Tibial nerve (tissue), 4 donors: ENCODE data around the gene SCAMP2. TPM values are rescaled to one million over a fixed set of nuclear protein-coding genes. Genes with fewer than 3 reads are reported as not detected.

Experiments used
- DNase-seq, 2 donors: peaks; one replicate each; pipeline ENCODE4 v3.0.0-alpha.2; 2019; ENCODE audit warnings: low spot score in 2 of 2
- H3K27ac ChIP-seq, 4 donors: fragments of 200-600 bp; sonication (generic) in 3 of 4; one replicate each; pipeline ENCODE4 v1.5.1; 2017 to 2019; ENCODE audit warnings: mild to moderate bottlenecking in 1 of 4
- H3K27me3 ChIP-seq, 2 donors: fragments of 200-600 bp; sonication (generic) in 1 of 2; one replicate each; pipeline versions ENCODE4 v1.5.1 to v1.6.0; 2017 to 2019
- H3K36me3 ChIP-seq, 3 donors: fragments of 200-600 bp; sonication (generic); one replicate each; pipeline ENCODE4 v1.5.1; 2018 to 2019
- H3K4me1 ChIP-seq, 4 donors: fragments of 200-600 bp; sonication (generic) in 3 of 4; one replicate each; pipeline ENCODE4 v1.5.1; 2017 to 2019
- H3K4me3 ChIP-seq, 4 donors: fragments of 200-600 bp; sonication (generic) in 3 of 4; one replicate each; pipeline ENCODE4 v1.5.1; 2017 to 2019; ENCODE audit warnings: mild to moderate bottlenecking in 1 of 4, moderate library complexity in 1 of 4
- H3K9me3 ChIP-seq, 4 donors: fragments of 200-600 bp; sonication (generic) in 3 of 4; one replicate each; pipeline ENCODE4 v1.5.1; 2017 to 2019
- CTCF ChIP-seq, 5 experiments: fragments of 200-600 bp in 3 of 5; fragments of 450-650 bp in 2 of 5; sonication (generic) in 3 of 5; IDR thresholded peaks; one replicate each; pipeline ENCODE4 v1.5.1; 2016 to 2019; ENCODE audit warnings: antibody characterized with exemption in 5 of 5, mild to moderate bottlenecking in 3 of 5, moderate library complexity in 2 of 5
- EP300 ChIP-seq, 2 donors: sonication (generic); formaldehyde crosslinking; IDR thresholded peaks; one replicate each; pipeline ENCODE4 v1.6.1; 2017; ENCODE audit warnings: antibody characterized with exemption in 2 of 2, mild to moderate bottlenecking in 1 of 2
- POLR2A ChIP-seq, 2 donors: fragments of 450-650 bp; IDR thresholded peaks; one replicate each; pipeline ENCODE4 v1.6.1; 2017; ENCODE audit warnings: antibody characterized with exemption in 2 of 2, mild to moderate bottlenecking in 2 of 2, moderate library complexity in 2 of 2
- WGBS, 2 donors: methylation state at CpG; one replicate each; pipeline ENCODE4 v1.1.5; 2018; 5-methylcytosine and 5-hydroxymethylcytosine counted together
- total RNA-seq, 4 donors: library from RNA; depleted of rRNA; stranded (reverse); fragments of >200 nt; gene quantifications; one replicate each; pipeline ENCODE4 v1.1.0, GENCODE V29; 2016

The SCAMP2 gene
- total RNA-seq, 4 donors from 2014 or later, result 47.6 to 72.0 (median 65.7) TPM

GRCh38 chr15:74800559-74801094 is 72.5 kb downstream of the SCAMP2 start:
- no peaks in the 10 kb centered on the region for H3K9me3 ChIP-seq
- H3K27ac ChIP-seq, result peak overlapping the region in 1 of 4 donors; percentile 20
- no peak for DNase-seq
- TF ChIP-seq EP300 (IDR thresholded peaks at IDR 0.05), result no peak
- TF ChIP-seq POLR2A (IDR thresholded peaks at IDR 0.05), result no peak
- no peak for TF ChIP-seq CTCF (IDR thresholded peaks at IDR 0.05)
- peaks cover 0 to 22% (median 14%) of the 10 kb centered on the region in 4 donors for H3K4me1 ChIP-seq
- peaks cover 0 to 65% (median 14%) of the 10 kb centered on the region in 3 donors for H3K36me3 ChIP-seq
- H3K4me3 ChIP-seq, result no peak overlapping the region
- H3K27me3 ChIP-seq, result no peaks in the 10 kb centered on the region
- 79 to 83% methylated on average over 19 to 20 of the region's 20 CpGs for WGBS, 2 donors

- peak; percentile 49 to 61 for DNase-seq
- no peak overlapping the region for H3K4me3 ChIP-seq
- TF ChIP-seq EP300 (IDR thresholded peaks at IDR 0.05) (peak in 1 of 2 donors; percentile 22), CTCF (IDR thresholded peaks at IDR 0.05) (peak; percentile 95 to 98 (median 97)), POLR2A (IDR thresholded peaks at IDR 0.05) (no peak)
- peak overlapping the region in 2 of 4 donors; percentile 21 to 43 for H3K27ac ChIP-seq
- H3K9me3 ChIP-seq, result no peaks in the 10 kb centered on the region
- peaks cover 0 to 25% (median 14%) of the 10 kb centered on the region in 4 donors for H3K4me1 ChIP-seq
- WGBS, 2 donors, result 41 to 48% methylated on average over 16 to 17 of the region's 18 CpGs
- H3K36me3 ChIP-seq, result peaks cover 0 to 65% (median 14%) of the 10 kb centered on the region in 3 donors
- no peaks in the 10 kb centered on the region for H3K27me3 ChIP-seq
Measured at GRCh38 chr15:74799856-74800558, 73.2 kb downstream of the SCAMP2 start.

GRCh38 chr15:74799255-74799855 is 73.8 kb downstream of the SCAMP2 start:
- no peaks in the 10 kb centered on the region for H3K27me3 ChIP-seq
- WGBS, 2 donors, result 81 to 91% methylated on average over 13 of the region's 16 CpGs
- H3K4me3 ChIP-seq, result no peak overlapping the region
- no peaks in the 10 kb centered on the region for H3K9me3 ChIP-seq
- no peak for DNase-seq
- H3K36me3 ChIP-seq, result peaks cover 0 to 60% (median 14%) of the 10 kb centered on the region in 3 donors
- TF ChIP-seq POLR2A (IDR thresholded peaks at IDR 0.05), result no peak
- H3K27ac ChIP-seq, result peak overlapping the region in 1 of 4 donors; percentile 21
- H3K4me1 ChIP-seq, result peaks cover 0 to 31% (median 14%) of the 10 kb centered on the region in 4 donors

- TF ChIP-seq POLR2A (IDR thresholded peaks at IDR 0.05), result no peak
- TF ChIP-seq CTCF (IDR thresholded peaks at IDR 0.05), result no peak
- no peak for TF ChIP-seq EP300 (IDR thresholded peaks at IDR 0.05)
- peaks cover 0 to 37% (median 16%) of the 10 kb centered on the region in 4 donors for H3K4me1 ChIP-seq
- H3K27me3 ChIP-seq, result no peaks in the 10 kb centered on the region
- H3K4me3 ChIP-seq, result no peak overlapping the region
- WGBS, 2 donors, result 78 to 79% methylated on average over 15 to 25 of the region's 25 CpGs
- H3K9me3 ChIP-seq, result no peaks in the 10 kb centered on the region
- DNase-seq, result no peak
- peak overlapping the region in 1 of 4 donors; percentile 34 for H3K27ac ChIP-seq
- H3K36me3 ChIP-seq, result peaks cover 0 to 53% (median 14%) of the 10 kb centered on the region in 3 donors
Measured at GRCh38 chr15:74798388-74799254, 74.5 kb downstream of the SCAMP2 start.

GRCh38 chr15:74795966-74796625 is 77.1 kb downstream of the SCAMP2 start:
- peaks cover 0 to 62% (median 40%) of the 10 kb centered on the region in 4 donors for H3K4me1 ChIP-seq
- no peaks in the 10 kb centered on the region for H3K27me3 ChIP-seq
- H3K27ac ChIP-seq, result no peak overlapping the region
- no peaks in the 10 kb centered on the region for H3K9me3 ChIP-seq
- 90 to 93% methylated on average over 14 of the region's 14 CpGs for WGBS, 2 donors
- no peak overlapping the region for H3K4me3 ChIP-seq
- no peak for DNase-seq
- TF ChIP-seq POLR2A (IDR thresholded peaks at IDR 0.05) (no peak), CTCF (IDR thresholded peaks at IDR 0.05) (no peak), EP300 (IDR thresholded peaks at IDR 0.05) (no peak)
- peaks cover 0 to 27% (median 5%) of the 10 kb centered on the region in 3 donors for H3K36me3 ChIP-seq
